ENCODE results near the gene AFF1. TPM values are rescaled to one million over a fixed set of nuclear protein-coding genes. Genes with fewer than 3 reads are reported as not detected.

Gene AFF1
- total RNA-seq, 1 experiment from 2014 or later = 52.8 TPM

DNA sequence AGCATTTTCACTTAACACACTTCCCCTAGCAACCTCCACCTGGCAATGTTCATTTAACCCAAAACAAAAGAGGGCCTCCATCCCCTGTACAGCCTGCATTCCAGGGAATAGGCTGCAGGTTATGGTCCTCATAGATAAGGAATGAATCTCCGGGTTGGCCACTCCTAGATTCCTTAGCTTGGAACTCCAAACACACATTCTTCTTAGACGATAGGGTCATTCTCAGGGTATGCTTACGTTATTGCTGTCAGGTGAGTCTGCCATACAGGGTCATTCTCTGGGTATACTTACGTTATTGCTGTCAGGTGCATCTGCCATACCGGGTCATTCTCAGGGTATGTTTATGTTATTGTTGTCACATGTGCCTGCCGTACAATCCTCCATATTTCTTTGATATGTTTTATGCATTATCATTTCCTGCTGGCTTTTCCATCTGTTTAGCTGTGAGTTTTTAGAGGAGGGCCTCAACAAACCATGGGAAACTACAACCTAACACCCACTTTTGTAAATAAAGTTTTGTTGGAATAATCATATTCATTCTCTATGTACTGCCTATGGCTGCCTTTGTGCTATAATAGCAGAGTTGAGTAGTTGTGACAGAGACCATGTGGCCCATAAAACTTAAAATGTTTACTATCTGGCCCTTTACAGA, 8.2 kb upstream of the AFF1 start:
- Histone ChIP-seq H3K4me1 (replicated peaks; ENCODE audit: insufficient read depth) (peaks cover 32% of the 10 kb centered on the region), H3K27me3 (ENCODE audit: insufficient read depth, low read depth) (no peaks in the 10 kb centered on the region), H3K27ac (peak overlapping the region; percentile 83), H2AFZ (no peak overlapping the region), H3K9me2 (ENCODE audit: insufficient read depth) (no peaks in the 10 kb centered on the region), H3K36me3 (ENCODE audit: low read depth) (no peaks in the 10 kb centered on the region), H3K79me2 (ENCODE audit: low read depth) (no peaks in the 10 kb centered on the region), H4K20me1 (ENCODE audit: insufficient read depth) (no peaks in the 10 kb centered on the region; the same call in 1 of the 2 replicates), H3F3A (ENCODE audit: insufficient read depth, low read depth) (peaks cover 18% of the 10 kb centered on the region; the same call in 1 of the 2 replicates), H3K9me3 (ENCODE audit: insufficient read depth, low read depth) (no peaks in the 10 kb centered on the region), H3K4me2 (no peak overlapping the region), H3K4me3 (no peak overlapping the region)
- no TSS peak for BruUV-seq (replicated peaks)
- TF ChIP-seq EZH2 (IDR thresholded peaks at IDR 0.05; ENCODE audit: low read depth) = no peak
- TF ChIP-seq, protein P1, sequence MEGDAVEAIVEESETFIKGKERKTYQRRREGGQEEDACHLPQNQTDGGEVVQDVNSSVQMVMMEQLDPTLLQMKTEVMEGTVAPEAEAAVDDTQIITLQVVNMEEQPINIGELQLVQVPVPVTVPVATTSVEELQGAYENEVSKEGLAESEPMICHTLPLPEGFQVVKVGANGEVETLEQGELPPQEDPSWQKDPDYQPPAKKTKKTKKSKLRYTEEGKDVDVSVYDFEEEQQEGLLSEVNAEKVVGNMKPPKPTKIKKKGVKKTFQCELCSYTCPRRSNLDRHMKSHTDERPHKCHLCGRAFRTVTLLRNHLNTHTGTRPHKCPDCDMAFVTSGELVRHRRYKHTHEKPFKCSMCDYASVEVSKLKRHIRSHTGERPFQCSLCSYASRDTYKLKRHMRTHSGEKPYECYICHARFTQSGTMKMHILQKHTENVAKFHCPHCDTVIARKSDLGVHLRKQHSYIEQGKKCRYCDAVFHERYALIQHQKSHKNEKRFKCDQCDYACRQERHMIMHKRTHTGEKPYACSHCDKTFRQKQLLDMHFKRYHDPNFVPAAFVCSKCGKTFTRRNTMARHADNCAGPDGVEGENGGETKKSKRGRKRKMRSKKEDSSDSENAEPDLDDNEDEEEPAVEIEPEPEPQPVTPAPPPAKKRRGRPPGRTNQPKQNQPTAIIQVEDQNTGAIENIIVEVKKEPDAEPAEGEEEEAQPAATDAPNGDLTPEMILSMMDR (conservative IDR thresholded peaks at IDR 0.05) = no peak
- intact Hi-C loops (cut with micrococcal nuclease; ENCODE audit: unreplicated experiment) = loop anchor here (5.0 kb wide), 1 partner anchor 181 kb away; no protein-coding TSS in a partner anchor
- DNase-seq = peak; percentile 47 to 78
- ChIA-PET CTCF (no interaction called here), POLR2A (ENCODE audit: unreplicated experiment) (interaction anchor here (0.5 to 1.0 kb wide), 5 partner anchors 8 to 580 kb away, joined by 3 to 8 read pairs (median 5); partner anchors contain the start of gene AFF1)

DNA sequence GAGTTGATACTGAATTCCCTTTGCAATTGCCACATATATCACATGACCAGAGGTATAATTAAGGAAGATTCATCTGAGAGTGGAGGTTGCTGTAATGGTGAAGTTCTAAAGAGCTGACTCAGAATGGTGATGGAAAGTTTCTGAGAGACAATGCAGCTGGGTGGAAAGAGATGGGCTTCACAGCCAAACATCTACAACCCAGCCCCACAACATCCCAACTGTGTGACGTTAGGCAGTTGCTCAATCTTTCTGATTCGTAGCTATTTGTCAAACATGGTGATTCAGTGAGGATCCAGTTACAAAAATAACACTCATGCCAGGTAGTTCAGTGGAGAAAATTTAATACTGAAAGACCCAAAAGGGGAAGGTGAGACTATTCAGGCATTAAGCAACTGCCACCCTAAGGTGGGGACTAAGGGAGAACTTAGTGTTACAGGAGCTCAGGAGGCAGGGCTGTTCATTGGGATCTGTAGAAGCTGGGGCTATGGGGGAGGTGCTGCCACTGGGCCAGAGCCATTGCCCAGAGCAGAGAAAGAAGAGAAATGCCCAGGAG, 6.9 kb upstream of the AFF1 start:
- POLR2A ChIA-PET (ENCODE audit: unreplicated experiment) = interaction anchor here (0.6 to 0.9 kb wide), 3 partner anchors 8 to 166 kb away, joined by 3 to 4 read pairs (median 3); no protein-coding TSS in a partner anchor
- H3K27me3 ChIP-seq (ENCODE audit: insufficient read depth, low read depth) = no peaks in the 10 kb centered on the region

More for the DNA sequence above, 6.9 kb upstream of the AFF1 start:
- H3K27ac ChIP-seq = peak overlapping the region; percentile 83
- no peaks in the 10 kb centered on the region for H3K9me3 ChIP-seq (ENCODE audit: insufficient read depth, low read depth)
- no peaks in the 10 kb centered on the region for H3K9me2 ChIP-seq (ENCODE audit: insufficient read depth)
- peaks cover 18% of the 10 kb centered on the region; the same call in 1 of the 2 replicates for H3F3A ChIP-seq (ENCODE audit: insufficient read depth, low read depth)
- peak overlapping the region; percentile 64 for H3K4me2 ChIP-seq
- intact Hi-C loops (cut with micrococcal nuclease; ENCODE audit: unreplicated experiment) = loop anchor here (5.0 kb wide), 1 partner anchor 179 kb away; no protein-coding TSS in a partner anchor
- no peaks in the 10 kb centered on the region for H3K79me2 ChIP-seq (ENCODE audit: low read depth)
- peaks cover 32% of the 10 kb centered on the region for H3K4me1 ChIP-seq (replicated peaks; ENCODE audit: insufficient read depth)
- H2AFZ ChIP-seq = peak overlapping the region; percentile 50; the same call in 1 of the 2 replicates
- TF ChIP-seq EZH2 (IDR thresholded peaks at IDR 0.05; ENCODE audit: low read depth) = no peak
- TF ChIP-seq, protein P1 (conservative IDR thresholded peaks at IDR 0.05) = no peak
- H3K36me3 ChIP-seq (ENCODE audit: low read depth) = no peaks in the 10 kb centered on the region
- no TSS peak for BruUV-seq (replicated peaks)
- H4K20me1 ChIP-seq (ENCODE audit: insufficient read depth) = no peaks in the 10 kb centered on the region
- H3K4me3 ChIP-seq = no peak overlapping the region
- DNase-seq = peak; percentile 65 to 90
- CTCF ChIA-PET = interaction anchor here (0.7 kb wide), 2 partner anchors 8 to 44 kb away, joined by 3 read pairs; no protein-coding TSS in a partner anchor
